WTC11 (cell line): Measurements from ENCODE around the gene ZBTB4. TPM values are rescaled to one million over a fixed set of nuclear protein-coding genes. Genes with fewer than 3 reads are reported as not detected.

Source experiments
- ATAC-seq: fragments of 200-7000 bp; cut with Tn5 transposase; 2 replicates; pipeline ENCODE4 v1.10.0; 2021; ENCODE audit warnings: mild to moderate bottlenecking, moderate library complexity
- CTCF ChIA-PET: fragments of 300-600 bp; sonication (Branson Sonifier 250); formaldehyde crosslinking; loops from one replicate; lab custom pipeline; 2021; ENCODE audit warnings: antibody characterized with exemption; lab: Charles Lee
- POLR2A ChIA-PET: fragments of 350-600 bp; sonication (Branson Sonifier 250); formaldehyde crosslinking; loops from one replicate; lab custom pipeline; 2021; ENCODE audit warnings: antibody characterized with exemption; lab: Charles Lee
- DNase-seq: peaks from one replicate; pipeline ENCODE4 v3.0.0; 2021; ENCODE audit warnings: low spot score
- H3K27ac Mint-ChIP-seq: 2 replicates; pipeline ENCODE4 v1.8.0; 2021; ENCODE audit warnings: mixed read lengths
- H3K27me3 Mint-ChIP-seq: 2 replicates; pipeline ENCODE4 v1.8.0; 2021; ENCODE audit warnings: low read depth, mild to moderate bottlenecking, moderate library complexity, mixed read lengths
- H3K36me3 Mint-ChIP-seq: 2 replicates; pipeline ENCODE4 v1.8.0; 2021; ENCODE audit warnings: mixed read lengths
- H3K4me1 Mint-ChIP-seq: 2 replicates; pipeline ENCODE4 v1.8.0; 2022; ENCODE audit warnings: mixed read lengths
- H3K4me3 Mint-ChIP-seq: 2 replicates; pipeline ENCODE4 v1.8.0; 2021; ENCODE audit warnings: mild to moderate bottlenecking, moderate library complexity, mixed read lengths
- H3K9me3 Mint-ChIP-seq: 2 replicates; pipeline ENCODE4 v1.8.0; 2021; ENCODE audit warnings: mixed read lengths
- ATF1 ChIP-seq: sonication (generic); formaldehyde crosslinking; IDR thresholded peaks from 2 replicates; pipeline ENCODE4 v1.8.1; 2023; ENCODE audit warnings: mild to moderate bottlenecking, moderate library complexity, missing genetic modification reagents
- ATF6 ChIP-seq: sonication (generic); formaldehyde crosslinking; IDR thresholded peaks from 2 replicates; pipeline ENCODE4 v1.8.1; 2023; ENCODE audit warnings: mild to moderate bottlenecking, missing genetic modification reagents
- CBFB ChIP-seq: sonication (generic); formaldehyde crosslinking; IDR thresholded peaks from 2 replicates; pipeline ENCODE4 v1.8.1; 2022; ENCODE audit warnings: mild to moderate bottlenecking, low read depth, missing genetic modification reagents
- CREM ChIP-seq: sonication (generic); formaldehyde crosslinking; IDR thresholded peaks from 2 replicates; pipeline ENCODE4 v1.8.1; 2022; ENCODE audit warnings: mild to moderate bottlenecking, missing genetic modification reagents, moderate library complexity
- E2F5 ChIP-seq: sonication (generic); formaldehyde crosslinking; IDR thresholded peaks from 2 replicates; pipeline ENCODE4 v1.8.1; 2022; ENCODE audit warnings: mild to moderate bottlenecking, moderate library complexity, missing genetic modification reagents
- EMX1 ChIP-seq: fragments of 250-450 bp; sonication (Bioruptor Pico); IDR thresholded peaks from 2 replicates; pipeline ENCODE4 v1.8.0; 2021; ENCODE audit warnings: mild to moderate bottlenecking
- GABPB1 ChIP-seq: sonication (generic); formaldehyde crosslinking; IDR thresholded peaks from 2 replicates; pipeline ENCODE4 v1.8.1; 2023; ENCODE audit warnings: mild to moderate bottlenecking, missing genetic modification reagents
- GTF2I ChIP-seq: fragments of 250-450 bp; sonication (Bioruptor Pico); conservative IDR thresholded peaks from 2 replicates; pipeline ENCODE4 v1.4.0; 2021; ENCODE audit warnings: mild to moderate bottlenecking
- IRF2 ChIP-seq: sonication (generic); formaldehyde crosslinking; IDR thresholded peaks from 2 replicates; pipeline ENCODE4 v1.8.0; 2022; ENCODE audit warnings: low read depth, missing genetic modification reagents, borderline replicate concordance
- JUN ChIP-seq: sonication (generic); formaldehyde crosslinking; IDR thresholded peaks from 2 replicates; pipeline ENCODE4 v1.8.0; 2023; ENCODE audit warnings: mild to moderate bottlenecking, missing genetic modification reagents
- NFATC4 ChIP-seq: fragments of 250-450 bp; sonication (Bioruptor Pico); IDR thresholded peaks from 2 replicates; pipeline ENCODE4 v1.9.0; 2021; ENCODE audit warnings: mild to moderate bottlenecking
- SOX15 ChIP-seq: fragments of 250-450 bp; sonication (Bioruptor Pico); IDR thresholded peaks from 2 replicates; pipeline ENCODE4 v1.9.0; 2021; ENCODE audit warnings: mild to moderate bottlenecking
- SP1 ChIP-seq: sonication (generic); formaldehyde crosslinking; conservative IDR thresholded peaks from 2 replicates; pipeline ENCODE4 v1.8.1; 2022; ENCODE audit warnings: missing genetic modification reagents
- TEAD4 ChIP-seq: sonication (generic); formaldehyde crosslinking; IDR thresholded peaks from 2 replicates; pipeline ENCODE4 v1.8.0; 2022; ENCODE audit warnings: mild to moderate bottlenecking, missing genetic modification reagents
- ZNF121 ChIP-seq: sonication (generic); formaldehyde crosslinking; IDR thresholded peaks from 2 replicates; pipeline ENCODE4 v1.8.0; 2023; ENCODE audit warnings: missing genetic modification reagents
- ZNF219 ChIP-seq: sonication (generic); formaldehyde crosslinking; IDR thresholded peaks from 2 replicates; pipeline ENCODE4 v1.8.0; 2023; ENCODE audit warnings: missing genetic modification reagents, mild to moderate bottlenecking, borderline replicate concordance
- ZNF671 ChIP-seq: fragments of 250-450 bp; sonication (Bioruptor Pico); IDR thresholded peaks from 2 replicates; pipeline ENCODE4 v1.8.0; 2021; ENCODE audit warnings: mild to moderate bottlenecking
- ZSCAN18 ChIP-seq: fragments of 250-450 bp; sonication (Bioruptor Pico); IDR thresholded peaks from 2 replicates; pipeline ENCODE4 v2.1.2; 2022; ENCODE audit warnings: mild to moderate bottlenecking, moderate library complexity
- total RNA-seq: library from RNA; stranded (reverse); gene quantifications from 3 replicates; pipeline ENCODE4 v1.2.3, GENCODE V29; 2021
- TF ChIP-seq, protein P1 (sequence below): sonication (generic); formaldehyde crosslinking; IDR thresholded peaks from 2 replicates; pipeline ENCODE4 v1.8.1; 2023; ENCODE audit warnings: mild to moderate bottlenecking, missing genetic modification reagents, moderate library complexity
- TF ChIP-seq, protein P2 (sequence below): sonication (generic); formaldehyde crosslinking; IDR thresholded peaks from 2 replicates; pipeline ENCODE4 v1.8.1; 2023; ENCODE audit warnings: mild to moderate bottlenecking, missing genetic modification reagents
- TF ChIP-seq, protein P3 (sequence below): sonication (generic); formaldehyde crosslinking; IDR thresholded peaks from 2 replicates; pipeline ENCODE4 v1.8.0; 2022; ENCODE audit warnings: missing genetic modification reagents

ZBTB4 gene
- total RNA-seq, 1 experiment from 2014 or later: 14.6 TPM

- no peak for TF ChIP-seq NFATC4 (CRISPR knock-in tag)
- TF ChIP-seq GABPB1 (CRISPR knock-in tag): no peak
These were observed 22.3 kb upstream of the ZBTB4 start (continued) for GRCh38 chr17:7501729-7502128.

DNA sequence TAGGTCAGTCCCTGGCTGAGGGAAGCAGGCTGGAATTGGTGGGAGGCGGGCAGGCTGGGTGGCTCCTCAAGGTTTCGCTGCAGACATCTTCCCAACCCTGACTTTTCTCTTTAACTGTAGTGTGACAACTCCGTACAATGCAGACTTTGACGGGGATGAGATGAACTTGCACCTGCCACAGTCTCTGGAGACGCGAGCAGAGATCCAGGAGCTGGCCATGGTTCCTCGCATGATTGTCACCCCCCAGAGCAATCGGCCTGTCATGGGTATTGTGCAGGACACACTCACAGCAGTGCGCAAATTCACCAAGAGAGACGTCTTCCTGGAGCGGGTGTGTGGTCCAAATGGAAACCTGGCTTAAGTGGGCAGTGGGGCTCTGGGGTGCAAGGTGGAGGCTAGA is 19.7 kb upstream of the ZBTB4 start:
- Mint-ChIP-seq H3K4me1 (no peaks in the 10 kb centered on the region), H3K4me3 (no peak overlapping the region), H3K27ac (no peak overlapping the region), H3K36me3 (peaks cover 85% of the 10 kb centered on the region), H3K27me3 (no peaks in the 10 kb centered on the region), H3K9me3 (no peaks in the 10 kb centered on the region)
- DNase-seq (no peak), ATAC-seq (no peak)
- TF ChIP-seq EMX1 (CRISPR knock-in tag) (no peak), E2F5 (CRISPR knock-in tag) (no peak), ZNF121 (CRISPR knock-in tag) (no peak), JUN (CRISPR knock-in tag) (no peak), CREM (no peak), SOX15 (CRISPR knock-in tag) (no peak), ZNF671 (CRISPR knock-in tag) (no peak), ATF1 (CRISPR knock-in tag) (no peak)
- TF ChIP-seq, protein P1, sequence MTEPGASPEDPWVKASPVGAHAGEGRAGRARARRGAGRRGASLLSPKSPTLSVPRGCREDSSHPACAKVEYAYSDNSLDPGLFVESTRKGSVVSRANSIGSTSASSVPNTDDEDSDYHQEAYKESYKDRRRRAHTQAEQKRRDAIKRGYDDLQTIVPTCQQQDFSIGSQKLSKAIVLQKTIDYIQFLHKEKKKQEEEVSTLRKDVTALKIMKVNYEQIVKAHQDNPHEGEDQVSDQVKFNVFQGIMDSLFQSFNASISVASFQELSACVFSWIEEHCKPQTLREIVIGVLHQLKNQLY (CRISPR knock-in tag): no peak
- ChIA-PET CTCF (no interaction called here), POLR2A (no interaction called here)

GRCh38 chr17:7497636-7498035 is 18.2 kb upstream of the ZBTB4 start:
- Mint-ChIP-seq H3K9me3 (no peaks in the 10 kb centered on the region), H3K4me3 (no peak overlapping the region), H3K27ac (no peak overlapping the region), H3K4me1 (no peaks in the 10 kb centered on the region), H3K36me3 (peaks cover 83% of the 10 kb centered on the region), H3K27me3 (no peaks in the 10 kb centered on the region)
- TF ChIP-seq, protein P1 (CRISPR knock-in tag): no peak
- TF ChIP-seq, protein P2, sequence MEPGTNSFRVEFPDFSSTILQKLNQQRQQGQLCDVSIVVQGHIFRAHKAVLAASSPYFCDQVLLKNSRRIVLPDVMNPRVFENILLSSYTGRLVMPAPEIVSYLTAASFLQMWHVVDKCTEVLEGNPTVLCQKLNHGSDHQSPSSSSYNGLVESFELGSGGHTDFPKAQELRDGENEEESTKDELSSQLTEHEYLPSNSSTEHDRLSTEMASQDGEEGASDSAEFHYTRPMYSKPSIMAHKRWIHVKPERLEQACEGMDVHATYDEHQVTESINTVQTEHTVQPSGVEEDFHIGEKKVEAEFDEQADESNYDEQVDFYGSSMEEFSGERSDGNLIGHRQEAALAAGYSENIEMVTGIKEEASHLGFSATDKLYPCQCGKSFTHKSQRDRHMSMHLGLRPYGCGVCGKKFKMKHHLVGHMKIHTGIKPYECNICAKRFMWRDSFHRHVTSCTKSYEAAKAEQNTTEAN (CRISPR knock-in tag): no peak
- TF ChIP-seq ZSCAN18 (CRISPR knock-in tag) (no peak), TEAD4 (CRISPR knock-in tag) (no peak), IRF2 (CRISPR knock-in tag) (no peak), SP1 (CRISPR knock-in tag) (no peak), ZNF219 (CRISPR knock-in tag) (no peak), GTF2I (CRISPR knock-in tag) (no peak), CBFB (CRISPR knock-in tag) (no peak), ATF6 (CRISPR knock-in tag) (no peak)
- TF ChIP-seq, protein P3, sequence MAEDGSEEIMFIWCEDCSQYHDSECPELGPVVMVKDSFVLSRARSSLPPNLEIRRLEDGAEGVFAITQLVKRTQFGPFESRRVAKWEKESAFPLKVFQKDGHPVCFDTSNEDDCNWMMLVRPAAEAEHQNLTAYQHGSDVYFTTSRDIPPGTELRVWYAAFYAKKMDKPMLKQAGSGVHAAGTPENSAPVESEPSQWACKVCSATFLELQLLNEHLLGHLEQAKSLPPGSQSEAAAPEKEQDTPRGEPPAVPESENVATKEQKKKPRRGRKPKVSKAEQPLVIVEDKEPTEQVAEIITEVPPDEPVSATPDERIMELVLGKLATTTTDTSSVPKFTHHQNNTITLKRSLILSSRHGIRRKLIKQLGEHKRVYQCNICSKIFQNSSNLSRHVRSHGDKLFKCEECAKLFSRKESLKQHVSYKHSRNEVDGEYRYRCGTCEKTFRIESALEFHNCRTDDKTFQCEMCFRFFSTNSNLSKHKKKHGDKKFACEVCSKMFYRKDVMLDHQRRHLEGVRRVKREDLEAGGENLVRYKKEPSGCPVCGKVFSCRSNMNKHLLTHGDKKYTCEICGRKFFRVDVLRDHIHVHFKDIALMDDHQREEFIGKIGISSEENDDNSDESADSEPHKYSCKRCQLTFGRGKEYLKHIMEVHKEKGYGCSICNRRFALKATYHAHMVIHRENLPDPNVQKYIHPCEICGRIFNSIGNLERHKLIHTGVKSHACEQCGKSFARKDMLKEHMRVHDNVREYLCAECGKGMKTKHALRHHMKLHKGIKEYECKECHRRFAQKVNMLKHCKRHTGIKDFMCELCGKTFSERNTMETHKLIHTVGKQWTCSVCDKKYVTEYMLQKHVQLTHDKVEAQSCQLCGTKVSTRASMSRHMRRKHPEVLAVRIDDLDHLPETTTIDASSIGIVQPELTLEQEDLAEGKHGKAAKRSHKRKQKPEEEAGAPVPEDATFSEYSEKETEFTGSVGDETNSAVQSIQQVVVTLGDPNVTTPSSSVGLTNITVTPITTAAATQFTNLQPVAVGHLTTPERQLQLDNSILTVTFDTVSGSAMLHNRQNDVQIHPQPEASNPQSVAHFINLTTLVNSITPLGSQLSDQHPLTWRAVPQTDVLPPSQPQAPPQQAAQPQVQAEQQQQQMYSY (CRISPR knock-in tag): no peak
- ChIA-PET POLR2A (interaction anchor here (0.5 kb wide), 1 partner anchor 147 kb away, joined by 3 read pairs; no protein-coding TSS in a partner anchor), CTCF (interaction anchor here (0.6 kb wide), 1 partner anchor 63 kb away, joined by 3 read pairs; no protein-coding TSS in a partner anchor)
- ATAC-seq: no peak
- no peak for DNase-seq
